Epidermal melanocyte (primary cell): ENCODE data around the gene ACOT7.

Source experiments
- DNase-seq: peaks from one replicate; pipeline ENCODE4 v3.0.0; 2011; ENCODE audit warnings: low spot score; ENCODE audit not compliant: insufficient read length

ACOT7 gene

GRCh38 chr1:6271554-6271953 is 122.0 kb downstream of the ACOT7 start:
- DNase-seq: no peak

GRCh38 chr1:6271006-6271405 is 122.6 kb downstream of the ACOT7 start:
- no peak for DNase-seq

GRCh38 chr1:6270401-6270800 is 123.2 kb downstream of the ACOT7 start:
- DNase-seq: no peak

GRCh38 chr1:6269720-6270400 is 123.7 kb downstream of the ACOT7 start:
- DNase-seq: no peak

DNA sequence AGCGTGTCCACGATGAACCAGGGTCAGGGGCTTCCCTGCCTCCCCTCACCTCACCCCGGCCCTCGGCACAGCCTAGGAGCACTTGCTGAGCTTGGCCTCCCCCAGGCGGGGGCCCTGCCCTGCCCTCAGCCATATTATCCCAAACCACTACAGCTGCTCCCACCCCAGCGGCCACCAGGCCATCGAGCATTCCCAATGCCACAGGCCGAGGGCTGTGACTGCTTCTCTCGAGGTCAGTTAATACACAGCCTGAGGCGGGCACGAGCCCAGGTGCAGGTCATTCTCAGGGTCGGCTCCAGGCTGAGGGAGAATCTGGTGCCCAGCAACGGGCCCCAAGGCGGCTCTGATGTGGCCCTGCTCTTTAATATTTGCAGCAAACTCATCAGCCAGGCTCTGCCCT is 124.3 kb downstream of the ACOT7 start:
- no peak for DNase-seq

DNA sequence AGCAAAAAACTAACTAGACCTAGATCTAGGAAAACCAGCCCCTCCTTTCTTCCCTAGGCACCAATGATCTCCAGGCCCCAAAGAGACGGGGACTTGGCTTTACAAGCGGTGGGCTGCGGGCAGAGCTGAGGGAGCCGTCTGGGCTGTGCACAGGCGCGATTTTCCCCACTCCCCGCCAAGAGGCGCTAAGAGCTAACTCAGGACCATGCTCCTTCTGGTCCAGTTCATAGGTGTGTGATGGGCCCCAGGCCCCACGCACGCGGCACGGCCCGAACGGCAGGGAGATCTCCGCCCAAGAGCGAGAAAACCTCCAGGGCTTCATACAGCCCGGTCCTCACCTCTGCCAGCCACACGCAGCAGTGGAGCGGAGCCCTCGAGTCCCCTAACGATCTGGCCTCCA is 125.2 kb downstream of the ACOT7 start:
- no peak for DNase-seq

DNA sequence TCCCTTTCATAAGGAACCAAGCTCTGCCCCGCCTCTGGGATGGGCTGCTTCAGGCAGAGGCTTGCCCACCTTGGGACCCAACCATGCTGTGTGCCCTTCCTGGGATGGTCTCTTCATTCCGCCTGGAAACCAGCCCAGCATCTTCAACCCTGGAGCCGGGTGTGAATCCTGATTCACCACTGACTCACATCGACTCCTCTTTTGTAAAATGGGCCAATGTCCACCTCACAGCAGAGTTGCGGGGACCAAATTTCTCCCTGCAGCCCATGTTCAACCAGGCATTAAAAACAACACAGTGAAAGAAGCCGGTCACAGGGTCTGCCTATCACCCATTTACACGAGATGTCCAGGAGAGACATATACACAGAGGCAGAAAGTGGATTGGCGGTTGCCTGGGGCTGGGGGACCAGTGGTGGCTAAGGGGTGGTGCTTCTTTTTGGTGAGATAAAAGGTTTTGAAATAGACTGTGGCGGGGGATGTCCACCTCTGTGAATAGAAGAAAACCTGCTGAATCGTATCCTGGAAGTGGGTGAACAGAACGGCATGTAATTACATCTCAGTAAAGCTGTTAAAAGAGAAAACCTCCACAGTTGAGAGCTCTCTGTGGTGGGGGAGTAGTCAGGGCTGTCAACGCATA is 125.8 kb downstream of the ACOT7 start:
- DNase-seq: no peak

GRCh38 chr1:6266641-6267040 is 126.9 kb downstream of the ACOT7 start:
- DNase-seq: no peak

GRCh38 chr1:6265151-6265550 is 128.4 kb downstream of the ACOT7 start:
- DNase-seq: no peak

- no peak for DNase-seq
These were observed 129.9 kb downstream of the ACOT7 start for GRCh38 chr1:6263716-6264115.

DNA sequence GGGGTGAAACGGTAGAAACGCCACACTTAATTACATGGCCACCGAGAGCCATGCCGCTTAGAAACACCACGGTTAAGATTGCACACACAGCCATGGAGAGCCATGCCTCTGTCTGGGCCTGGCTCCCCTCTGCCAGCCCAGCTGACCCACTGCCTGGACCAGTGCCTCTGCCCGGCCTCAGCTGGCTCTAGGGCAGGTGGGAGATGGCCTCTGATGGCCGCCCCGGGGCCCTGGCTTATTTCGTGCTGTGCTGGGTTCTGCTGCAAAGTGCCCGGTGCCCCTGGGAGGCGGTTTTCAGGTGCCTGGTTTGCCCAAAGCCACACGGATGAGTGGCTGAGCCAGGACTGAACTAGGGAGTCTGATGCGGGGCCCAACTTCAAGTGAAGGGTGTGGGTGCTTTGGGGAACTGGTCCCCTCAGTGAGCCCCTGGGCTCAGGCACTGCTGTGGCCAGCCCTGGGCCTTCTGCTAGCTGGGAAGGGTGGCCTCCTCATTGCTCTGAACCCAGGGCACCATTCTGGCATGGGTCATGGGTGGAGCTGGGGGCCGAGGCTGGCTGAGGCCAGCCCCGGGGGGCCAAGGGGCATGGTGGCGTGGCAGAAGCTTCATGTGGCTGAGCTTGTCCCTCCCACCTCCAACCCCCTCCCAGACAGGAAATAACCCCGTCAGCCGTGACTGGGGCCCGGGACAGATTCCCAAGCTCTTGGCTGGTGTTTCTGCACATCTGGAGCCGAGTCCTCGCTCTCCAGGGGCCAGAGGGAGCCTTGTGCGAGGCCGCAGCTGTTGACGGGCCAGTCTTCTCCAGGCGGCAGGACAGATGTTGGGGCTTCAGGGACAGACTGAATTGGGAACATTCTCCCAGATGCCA is 130.8 kb downstream of the ACOT7 start:
- no peak for DNase-seq

GRCh38 chr1:6261615-6261995 is 132.0 kb downstream of the ACOT7 start:
- DNase-seq: no peak

- no peak for DNase-seq
These were observed 132.5 kb downstream of the ACOT7 start, which contains the start of gene GPR153 for GRCh38 chr1:6260961-6261614. TSS of gene GPR153 (minus strand) at chr1:6261098. CDS start at chr1:6254905, 6,193 bp downstream.

DNA sequence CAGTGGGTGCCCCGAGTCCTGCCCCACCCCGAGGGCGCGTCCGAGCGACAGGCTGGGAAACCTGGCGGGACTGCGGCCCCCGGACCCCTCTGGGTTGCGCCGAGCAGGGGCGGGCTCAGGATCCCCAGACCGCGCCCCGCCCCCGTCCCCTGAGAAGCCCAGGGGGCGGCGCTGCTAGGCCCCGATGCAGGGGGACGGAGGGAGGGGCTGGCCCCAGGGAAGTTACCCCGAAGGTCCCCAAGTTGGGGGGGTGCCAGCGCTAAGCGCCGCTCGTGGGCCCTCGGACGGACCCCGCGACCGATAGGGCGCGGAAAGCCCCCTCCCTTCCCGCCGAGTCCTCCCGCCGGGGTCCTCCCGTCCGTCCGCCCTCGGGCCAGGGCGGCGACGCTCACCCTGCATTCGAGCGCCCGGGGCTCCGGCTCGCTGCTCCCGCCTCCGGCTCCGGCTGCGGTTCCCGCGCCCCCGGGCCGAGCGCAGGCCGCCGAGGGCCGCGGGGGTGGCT is 133.1 kb downstream of the ACOT7 start:
- no peak for DNase-seq

- DNase-seq: peak; percentile 90
These were observed 133.8 kb downstream of the ACOT7 start for GRCh38 chr1:6259491-6260362.

DNA sequence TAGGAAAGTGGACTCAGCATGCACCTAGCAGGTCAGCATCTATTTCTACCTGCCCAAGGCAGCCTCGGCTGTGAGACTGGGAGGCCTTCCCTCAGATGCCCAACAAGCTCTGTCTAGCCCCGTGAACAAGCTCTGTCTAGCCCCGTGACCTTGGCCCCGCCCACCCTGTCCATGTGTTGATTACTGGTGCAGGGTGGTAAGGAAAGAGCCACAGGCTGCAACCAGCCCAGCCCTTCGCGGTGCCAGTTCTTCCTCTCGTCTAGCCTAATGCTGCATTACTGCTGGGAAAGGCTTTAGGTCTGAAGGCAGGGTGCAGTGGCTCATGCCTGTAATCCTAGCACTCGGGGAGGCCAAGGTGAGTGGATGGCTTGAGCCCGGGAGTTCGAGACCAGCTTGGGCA is 134.9 kb downstream of the ACOT7 start:
- DNase-seq: no peak

DNA sequence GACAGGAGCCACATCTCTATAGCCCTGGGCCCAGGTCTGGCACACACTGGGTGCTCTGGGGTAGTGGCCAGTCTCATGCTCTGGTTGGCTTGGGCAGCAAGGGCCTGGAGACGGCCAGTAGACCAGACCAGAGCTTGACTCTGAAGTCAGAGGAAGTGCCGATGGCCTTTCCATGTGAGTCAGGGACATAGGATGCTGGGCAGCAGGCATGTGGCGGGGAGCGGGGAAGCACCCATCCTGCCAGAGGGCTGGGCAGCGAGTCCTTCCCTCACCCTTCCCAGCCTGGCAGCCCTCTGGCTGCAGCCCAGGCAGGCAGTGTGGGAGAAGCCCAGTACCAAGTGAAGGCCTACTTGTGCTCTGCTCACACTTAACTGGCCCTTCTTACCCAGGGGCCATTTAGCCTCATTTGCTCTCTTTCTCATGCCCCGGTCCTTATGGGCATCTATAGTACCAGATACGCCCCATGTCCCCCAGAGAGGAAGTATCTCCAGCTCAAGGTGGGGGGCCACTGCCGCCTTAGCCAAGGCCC is 136.0 kb downstream of the ACOT7 start:
- no peak for DNase-seq

DNA sequence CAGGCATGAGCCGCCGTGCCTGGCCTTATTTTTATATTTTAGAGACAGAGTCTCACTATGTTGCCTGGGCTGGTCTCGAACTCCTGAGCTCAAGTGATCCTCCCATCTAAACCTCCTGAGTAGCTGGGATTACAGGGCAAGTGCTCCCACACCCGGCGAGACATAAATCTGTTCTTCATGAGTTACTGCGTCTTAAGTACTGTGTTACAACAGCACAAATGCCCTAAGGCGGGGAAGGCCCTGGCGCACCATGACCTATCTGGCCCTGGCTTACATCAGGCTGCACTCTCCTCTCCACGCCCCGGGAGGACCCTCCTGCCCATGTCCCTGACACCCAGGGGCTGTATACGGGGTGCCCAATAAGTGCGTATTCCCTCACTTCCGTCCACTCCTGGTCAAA is 136.9 kb downstream of the ACOT7 start:
- DNase-seq: no peak

DNA sequence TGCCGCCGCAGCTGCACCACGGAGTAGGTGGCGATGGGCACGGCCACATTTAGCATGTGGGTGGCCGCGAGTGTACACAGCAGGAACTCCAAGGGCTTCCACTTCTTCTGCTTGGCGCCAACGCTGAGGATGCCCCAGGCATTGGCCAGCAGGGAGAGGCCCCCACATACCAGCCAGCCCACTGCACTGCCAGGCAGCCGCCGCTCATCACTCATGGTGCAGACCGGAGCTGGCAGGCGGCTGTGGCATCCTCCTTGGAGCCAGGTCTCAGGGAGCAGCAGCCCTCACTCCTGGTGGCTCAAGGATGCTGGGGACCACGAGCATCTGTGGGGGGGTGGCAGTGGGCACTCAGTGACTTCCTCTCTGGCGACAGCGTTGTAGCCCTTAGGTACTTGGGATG is 138.9 kb downstream of the ACOT7 start:
- DNase-seq: no peak

- no peak for DNase-seq
These were observed 140.2 kb downstream of the ACOT7 start for GRCh38 chr1:6253380-6253779.

DNA sequence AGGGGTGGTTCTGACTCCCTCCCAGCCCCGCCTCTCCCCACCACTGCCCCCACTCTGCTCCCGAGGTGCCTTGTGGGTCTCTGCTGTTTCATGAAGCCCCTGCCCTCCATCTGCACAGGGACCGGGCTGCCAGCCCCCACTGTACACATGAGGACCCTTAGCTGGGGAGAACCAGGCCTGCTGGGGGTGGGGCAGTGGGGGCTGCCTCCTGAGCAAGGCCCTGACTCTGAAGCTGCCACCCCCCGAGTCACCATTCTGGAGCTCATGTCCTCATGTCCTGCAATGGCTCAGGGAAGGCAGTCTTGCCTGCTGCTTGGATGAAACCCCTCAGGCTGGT is 141.2 kb downstream of the ACOT7 start:
- no peak for DNase-seq
